GM23338 (cell line): ENCODE measurements around the gene THUMPD2.

Experiments used
- CREB1 ChIP-seq: fragments of 250-450 bp; sonication (Bioruptor Pico); IDR thresholded peaks from 2 replicates; pipeline ENCODE4 v1.5.0; 2020; ENCODE audit warnings: low read depth, mild to moderate bottlenecking, moderate library complexity
- EZH2 ChIP-seq: fragments of 200-600 bp; sonication (generic); IDR thresholded peaks from one replicate; pipeline ENCODE4 v1.8.0; 2017; ENCODE audit warnings: antibody characterized with exemption, mild to moderate bottlenecking, low read depth; ENCODE audit not compliant: unreplicated experiment
- EZH2phosphoT487 ChIP-seq: fragments of 200-600 bp; sonication (generic); IDR thresholded peaks from one replicate; pipeline ENCODE4 v1.8.1; 2018; ENCODE audit warnings: antibody characterized with exemption; ENCODE audit not compliant: unreplicated experiment
- JUNB ChIP-seq: IDR thresholded peaks from one replicate; pipeline ENCODE4 v1.6.1; 2016; ENCODE audit warnings: antibody characterized with exemption; ENCODE audit not compliant: unreplicated experiment
- NANOG ChIP-seq: IDR thresholded peaks from 2 replicates; pipeline ENCODE4 v1.6.1; 2016; ENCODE audit warnings: antibody characterized with exemption, borderline replicate concordance
- POLR2AphosphoS5 ChIP-seq: IDR thresholded peaks from 2 replicates; pipeline ENCODE4 v1.6.1; 2016; ENCODE audit warnings: antibody characterized with exemption, low read depth
- STAT1 ChIP-seq: IDR thresholded peaks from one replicate; pipeline ENCODE4 v1.6.1; 2016; ENCODE audit warnings: antibody characterized with exemption; ENCODE audit not compliant: unreplicated experiment
- TF ChIP-seq, protein P1 (sequence below), 2 experiments: fragments of 200-600 bp in 1 of 2; sonication (generic) in 1 of 2; conservative IDR thresholded peaks; 2 replicates each; pipeline versions ENCODE4 v1.5.1 to v1.6.1; 2016 to 2017; ENCODE audit warnings: antibody characterized with exemption in 2 of 2, low read depth in 2 of 2, mild to moderate bottlenecking in 2 of 2, moderate library complexity in 1 of 2
- TF ChIP-seq, protein P2 (sequence below): IDR thresholded peaks from one replicate; pipeline ENCODE4 v1.6.1; 2018; ENCODE audit warnings: antibody characterized with exemption; ENCODE audit not compliant: unreplicated experiment
- TF ChIP-seq, protein P3 (sequence below): fragments of 250-450 bp; sonication (Bioruptor Pico); IDR thresholded peaks from 2 replicates; pipeline ENCODE4 v1.5.0; 2020; ENCODE audit warnings: mild to moderate bottlenecking, moderate library complexity

DNA sequence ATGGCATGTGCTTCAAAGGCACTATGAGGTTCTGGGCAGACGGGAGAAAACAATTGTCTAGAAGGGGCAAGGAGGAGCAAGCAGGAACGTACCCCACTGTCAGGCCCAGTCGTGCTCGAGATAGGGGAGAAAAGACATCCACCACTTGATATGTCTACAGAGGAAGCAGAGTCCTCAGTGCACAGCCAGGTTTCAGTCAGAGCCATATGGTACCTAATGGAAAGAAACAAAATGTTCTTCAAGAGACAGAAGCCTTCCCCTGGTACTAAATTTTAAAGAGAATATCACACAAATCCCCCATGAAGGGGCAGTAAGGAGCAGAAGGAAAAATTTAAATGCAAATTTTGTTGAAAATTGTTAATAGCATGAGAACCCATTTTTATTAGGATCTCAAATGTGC is 21.9 kb downstream of the THUMPD2 start:
- TF ChIP-seq, protein P1, sequence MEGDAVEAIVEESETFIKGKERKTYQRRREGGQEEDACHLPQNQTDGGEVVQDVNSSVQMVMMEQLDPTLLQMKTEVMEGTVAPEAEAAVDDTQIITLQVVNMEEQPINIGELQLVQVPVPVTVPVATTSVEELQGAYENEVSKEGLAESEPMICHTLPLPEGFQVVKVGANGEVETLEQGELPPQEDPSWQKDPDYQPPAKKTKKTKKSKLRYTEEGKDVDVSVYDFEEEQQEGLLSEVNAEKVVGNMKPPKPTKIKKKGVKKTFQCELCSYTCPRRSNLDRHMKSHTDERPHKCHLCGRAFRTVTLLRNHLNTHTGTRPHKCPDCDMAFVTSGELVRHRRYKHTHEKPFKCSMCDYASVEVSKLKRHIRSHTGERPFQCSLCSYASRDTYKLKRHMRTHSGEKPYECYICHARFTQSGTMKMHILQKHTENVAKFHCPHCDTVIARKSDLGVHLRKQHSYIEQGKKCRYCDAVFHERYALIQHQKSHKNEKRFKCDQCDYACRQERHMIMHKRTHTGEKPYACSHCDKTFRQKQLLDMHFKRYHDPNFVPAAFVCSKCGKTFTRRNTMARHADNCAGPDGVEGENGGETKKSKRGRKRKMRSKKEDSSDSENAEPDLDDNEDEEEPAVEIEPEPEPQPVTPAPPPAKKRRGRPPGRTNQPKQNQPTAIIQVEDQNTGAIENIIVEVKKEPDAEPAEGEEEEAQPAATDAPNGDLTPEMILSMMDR (conservative IDR thresholded peaks at IDR 0.05; ENCODE audit: low read depth in 2 of 2), result no peak
- TF ChIP-seq EZH2phosphoT487, result no peak
- TF ChIP-seq, protein P2, sequence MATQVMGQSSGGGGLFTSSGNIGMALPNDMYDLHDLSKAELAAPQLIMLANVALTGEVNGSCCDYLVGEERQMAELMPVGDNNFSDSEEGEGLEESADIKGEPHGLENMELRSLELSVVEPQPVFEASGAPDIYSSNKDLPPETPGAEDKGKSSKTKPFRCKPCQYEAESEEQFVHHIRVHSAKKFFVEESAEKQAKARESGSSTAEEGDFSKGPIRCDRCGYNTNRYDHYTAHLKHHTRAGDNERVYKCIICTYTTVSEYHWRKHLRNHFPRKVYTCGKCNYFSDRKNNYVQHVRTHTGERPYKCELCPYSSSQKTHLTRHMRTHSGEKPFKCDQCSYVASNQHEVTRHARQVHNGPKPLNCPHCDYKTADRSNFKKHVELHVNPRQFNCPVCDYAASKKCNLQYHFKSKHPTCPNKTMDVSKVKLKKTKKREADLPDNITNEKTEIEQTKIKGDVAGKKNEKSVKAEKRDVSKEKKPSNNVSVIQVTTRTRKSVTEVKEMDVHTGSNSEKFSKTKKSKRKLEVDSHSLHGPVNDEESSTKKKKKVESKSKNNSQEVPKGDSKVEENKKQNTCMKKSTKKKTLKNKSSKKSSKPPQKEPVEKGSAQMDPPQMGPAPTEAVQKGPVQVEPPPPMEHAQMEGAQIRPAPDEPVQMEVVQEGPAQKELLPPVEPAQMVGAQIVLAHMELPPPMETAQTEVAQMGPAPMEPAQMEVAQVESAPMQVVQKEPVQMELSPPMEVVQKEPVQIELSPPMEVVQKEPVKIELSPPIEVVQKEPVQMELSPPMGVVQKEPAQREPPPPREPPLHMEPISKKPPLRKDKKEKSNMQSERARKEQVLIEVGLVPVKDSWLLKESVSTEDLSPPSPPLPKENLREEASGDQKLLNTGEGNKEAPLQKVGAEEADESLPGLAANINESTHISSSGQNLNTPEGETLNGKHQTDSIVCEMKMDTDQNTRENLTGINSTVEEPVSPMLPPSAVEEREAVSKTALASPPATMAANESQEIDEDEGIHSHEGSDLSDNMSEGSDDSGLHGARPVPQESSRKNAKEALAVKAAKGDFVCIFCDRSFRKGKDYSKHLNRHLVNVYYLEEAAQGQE, result no peak
- TF ChIP-seq CREB1 (CRISPR knock-in tag), result no peak
- TF ChIP-seq EZH2, result no peak
- TF ChIP-seq JUNB, result no peak
- no peak for TF ChIP-seq NANOG
- no peak for TF ChIP-seq STAT1
- TF ChIP-seq POLR2AphosphoS5, result no peak
- TF ChIP-seq, protein P3, sequence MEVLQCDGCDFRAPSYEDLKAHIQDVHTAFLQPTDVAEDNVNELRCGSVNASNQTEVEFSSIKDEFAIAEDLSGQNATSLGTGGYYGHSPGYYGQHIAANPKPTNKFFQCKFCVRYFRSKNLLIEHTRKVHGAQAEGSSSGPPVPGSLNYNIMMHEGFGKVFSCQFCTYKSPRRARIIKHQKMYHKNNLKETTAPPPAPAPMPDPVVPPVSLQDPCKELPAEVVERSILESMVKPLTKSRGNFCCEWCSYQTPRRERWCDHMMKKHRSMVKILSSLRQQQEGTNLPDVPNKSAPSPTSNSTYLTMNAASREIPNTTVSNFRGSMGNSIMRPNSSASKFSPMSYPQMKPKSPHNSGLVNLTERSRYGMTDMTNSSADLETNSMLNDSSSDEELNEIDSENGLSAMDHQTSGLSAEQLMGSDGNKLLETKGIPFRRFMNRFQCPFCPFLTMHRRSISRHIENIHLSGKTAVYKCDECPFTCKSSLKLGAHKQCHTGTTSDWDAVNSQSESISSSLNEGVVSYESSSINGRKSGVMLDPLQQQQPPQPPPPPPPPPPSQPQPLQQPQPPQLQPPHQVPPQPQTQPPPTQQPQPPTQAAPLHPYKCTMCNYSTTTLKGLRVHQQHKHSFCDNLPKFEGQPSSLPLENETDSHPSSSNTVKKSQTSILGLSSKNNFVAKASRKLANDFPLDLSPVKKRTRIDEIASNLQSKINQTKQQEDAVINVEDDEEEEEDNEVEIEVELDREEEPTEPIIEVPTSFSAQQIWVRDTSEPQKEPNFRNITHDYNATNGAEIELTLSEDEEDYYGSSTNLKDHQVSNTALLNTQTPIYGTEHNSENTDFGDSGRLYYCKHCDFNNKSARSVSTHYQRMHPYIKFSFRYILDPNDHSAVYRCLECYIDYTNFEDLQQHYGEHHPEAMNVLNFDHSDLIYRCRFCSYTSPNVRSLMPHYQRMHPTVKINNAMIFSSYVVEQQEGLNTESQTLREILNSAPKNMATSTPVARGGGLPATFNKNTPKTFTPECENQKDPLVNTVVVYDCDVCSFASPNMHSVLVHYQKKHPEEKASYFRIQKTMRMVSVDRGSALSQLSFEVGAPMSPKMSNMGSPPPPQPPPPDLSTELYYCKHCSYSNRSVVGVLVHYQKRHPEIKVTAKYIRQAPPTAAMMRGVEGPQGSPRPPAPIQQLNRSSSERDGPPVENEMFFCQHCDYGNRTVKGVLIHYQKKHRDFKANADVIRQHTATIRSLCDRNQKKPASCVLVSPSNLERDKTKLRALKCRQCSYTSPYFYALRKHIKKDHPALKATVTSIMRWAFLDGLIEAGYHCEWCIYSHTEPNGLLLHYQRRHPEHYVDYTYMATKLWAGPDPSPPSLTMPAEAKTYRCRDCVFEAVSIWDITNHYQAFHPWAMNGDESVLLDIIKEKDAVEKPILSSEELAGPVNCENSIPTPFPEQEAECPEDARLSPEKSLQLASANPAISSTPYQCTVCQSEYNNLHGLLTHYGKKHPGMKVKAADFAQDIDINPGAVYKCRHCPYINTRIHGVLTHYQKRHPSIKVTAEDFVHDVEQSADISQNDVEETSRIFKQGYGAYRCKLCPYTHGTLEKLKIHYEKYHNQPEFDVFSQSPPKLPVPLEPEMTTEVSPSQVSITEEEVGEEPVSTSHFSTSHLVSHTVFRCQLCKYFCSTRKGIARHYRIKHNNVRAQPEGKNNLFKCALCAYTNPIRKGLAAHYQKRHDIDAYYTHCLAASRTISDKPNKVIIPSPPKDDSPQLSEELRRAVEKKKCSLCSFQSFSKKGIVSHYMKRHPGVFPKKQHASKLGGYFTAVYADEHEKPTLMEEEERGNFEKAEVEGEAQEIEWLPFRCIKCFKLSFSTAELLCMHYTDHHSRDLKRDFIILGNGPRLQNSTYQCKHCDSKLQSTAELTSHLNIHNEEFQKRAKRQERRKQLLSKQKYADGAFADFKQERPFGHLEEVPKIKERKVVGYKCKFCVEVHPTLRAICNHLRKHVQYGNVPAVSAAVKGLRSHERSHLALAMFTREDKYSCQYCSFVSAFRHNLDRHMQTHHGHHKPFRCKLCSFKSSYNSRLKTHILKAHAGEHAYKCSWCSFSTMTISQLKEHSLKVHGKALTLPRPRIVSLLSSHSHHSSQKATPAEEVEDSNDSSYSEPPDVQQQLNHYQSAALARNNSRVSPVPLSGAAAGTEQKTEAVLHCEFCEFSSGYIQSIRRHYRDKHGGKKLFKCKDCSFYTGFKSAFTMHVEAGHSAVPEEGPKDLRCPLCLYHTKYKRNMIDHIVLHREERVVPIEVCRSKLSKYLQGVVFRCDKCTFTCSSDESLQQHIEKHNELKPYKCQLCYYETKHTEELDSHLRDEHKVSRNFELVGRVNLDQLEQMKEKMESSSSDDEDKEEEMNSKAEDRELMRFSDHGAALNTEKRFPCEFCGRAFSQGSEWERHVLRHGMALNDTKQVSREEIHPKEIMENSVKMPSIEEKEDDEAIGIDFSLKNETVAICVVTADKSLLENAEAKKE (CRISPR knock-in tag), result no peak
